ENCODE results near the gene IGFBP3.

The IGFBP3 gene

DNA sequence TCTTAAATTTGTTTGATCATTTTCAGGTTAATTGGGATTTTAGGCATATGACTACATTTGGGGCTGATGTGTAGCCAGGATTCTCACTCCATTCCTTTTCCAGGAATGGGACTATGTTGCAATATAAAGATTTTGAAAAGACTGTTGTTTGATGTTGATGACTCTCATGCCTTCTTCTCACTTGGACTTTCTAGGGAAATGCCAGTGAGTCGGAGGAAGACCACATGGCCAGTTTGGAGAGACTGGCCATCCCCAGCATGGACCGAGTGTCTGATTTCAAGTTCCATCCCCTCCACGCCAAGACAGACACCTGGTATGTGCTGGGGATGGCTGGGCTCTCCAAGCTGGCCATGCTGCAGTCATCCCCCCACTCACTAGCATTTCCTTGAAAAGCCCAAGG is 5.5 kb downstream of the IGFBP3 start:
- no peaks in the 10 kb centered on the region for H3K9me3 ChIP-seq (ENCODE audit: control insufficient read depth, low read length)
- no peaks in the 10 kb centered on the region for H3K4me1 ChIP-seq (ENCODE audit: control insufficient read depth, insufficient read depth, low read length, poor library complexity, severe bottlenecking)
- no peak for DNase-seq
- H3K27me3 ChIP-seq (replicated peaks; ENCODE audit: control insufficient read depth, insufficient read depth, low read length, poor library complexity, severe bottlenecking): peaks cover 13% of the 10 kb centered on the region
- no peak overlapping the region for H3K27ac ChIP-seq (ENCODE audit: insufficient read depth, low read length, poor library complexity, severe bottlenecking)
- H3K4me3 ChIP-seq (ENCODE audit: insufficient read depth, low read depth, low read length, poor library complexity, severe bottlenecking): no peak overlapping the region
- no peaks in the 10 kb centered on the region for H3K36me3 ChIP-seq (ENCODE audit: control insufficient read depth, insufficient read depth, low read length)

- H3K27me3 ChIP-seq (replicated peaks; ENCODE audit: control insufficient read depth, insufficient read depth, low read length, poor library complexity, severe bottlenecking): peaks cover 8% of the 10 kb centered on the region
- H3K27ac ChIP-seq (ENCODE audit: insufficient read depth, low read length, poor library complexity, severe bottlenecking): no peak overlapping the region
- H3K4me1 ChIP-seq (ENCODE audit: control insufficient read depth, insufficient read depth, low read length, poor library complexity, severe bottlenecking): no peaks in the 10 kb centered on the region
- no peak overlapping the region for H3K4me3 ChIP-seq (ENCODE audit: insufficient read depth, low read depth, low read length, poor library complexity, severe bottlenecking)
- DNase-seq: no peak
- no peaks in the 10 kb centered on the region for H3K9me3 ChIP-seq (ENCODE audit: control insufficient read depth, low read length)
- no peaks in the 10 kb centered on the region for H3K36me3 ChIP-seq (ENCODE audit: control insufficient read depth, insufficient read depth, low read length)
These were observed 6.2 kb downstream of the IGFBP3 start for GRCh38 chr7:45914911-45915310.

GRCh38 chr7:45912972-45913371 is 8.1 kb downstream of the IGFBP3 start:
- no peaks in the 10 kb centered on the region for H3K4me1 ChIP-seq (ENCODE audit: control insufficient read depth, insufficient read depth, low read length, poor library complexity, severe bottlenecking)
- no peaks in the 10 kb centered on the region for H3K27me3 ChIP-seq (replicated peaks; ENCODE audit: control insufficient read depth, insufficient read depth, low read length, poor library complexity, severe bottlenecking)
- H3K27ac ChIP-seq (ENCODE audit: insufficient read depth, low read length, poor library complexity, severe bottlenecking): no peak overlapping the region
- no peak for DNase-seq
- no peaks in the 10 kb centered on the region for H3K36me3 ChIP-seq (ENCODE audit: control insufficient read depth, insufficient read depth, low read length)
- no peak overlapping the region for H3K4me3 ChIP-seq (ENCODE audit: insufficient read depth, low read depth, low read length, poor library complexity, severe bottlenecking)
- no peaks in the 10 kb centered on the region for H3K9me3 ChIP-seq (ENCODE audit: control insufficient read depth, low read length)

GRCh38 chr7:45911311-45911710 is 9.8 kb downstream of the IGFBP3 start:
- no peak for DNase-seq
- Histone ChIP-seq H3K9me3 (ENCODE audit: control insufficient read depth, low read length) (no peaks in the 10 kb centered on the region), H3K27ac (ENCODE audit: insufficient read depth, low read length, poor library complexity, severe bottlenecking) (no peak overlapping the region), H3K27me3 (replicated peaks; ENCODE audit: control insufficient read depth, insufficient read depth, low read length, poor library complexity, severe bottlenecking) (no peaks in the 10 kb centered on the region), H3K4me3 (ENCODE audit: insufficient read depth, low read depth, low read length, poor library complexity, severe bottlenecking) (no peak overlapping the region), H3K4me1 (ENCODE audit: control insufficient read depth, insufficient read depth, low read length, poor library complexity, severe bottlenecking) (no peaks in the 10 kb centered on the region), H3K36me3 (ENCODE audit: control insufficient read depth, insufficient read depth, low read length) (no peaks in the 10 kb centered on the region)

DNA sequence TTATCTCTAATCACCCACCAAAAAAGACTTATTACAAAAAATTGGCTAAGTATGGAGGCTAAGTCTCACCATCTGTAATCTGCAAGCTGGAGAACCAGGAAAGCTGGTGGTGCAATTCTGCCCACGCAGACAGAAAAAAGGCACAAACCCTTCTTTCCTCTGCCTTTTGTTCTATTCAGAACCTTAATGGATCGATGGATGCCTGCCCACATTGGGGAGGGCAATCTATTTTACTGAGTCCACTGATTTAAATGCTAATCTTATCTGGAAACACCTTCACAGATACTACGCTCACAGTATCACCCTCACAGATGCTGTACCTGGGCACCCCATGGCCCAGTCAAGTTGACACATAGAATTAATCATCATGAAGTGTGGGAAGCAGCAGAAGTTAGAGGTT is 10.2 kb downstream of the IGFBP3 start:
- Histone ChIP-seq H3K27ac (ENCODE audit: insufficient read depth, low read length, poor library complexity, severe bottlenecking) (no peak overlapping the region), H3K36me3 (ENCODE audit: control insufficient read depth, insufficient read depth, low read length) (no peaks in the 10 kb centered on the region), H3K27me3 (replicated peaks; ENCODE audit: control insufficient read depth, insufficient read depth, low read length, poor library complexity, severe bottlenecking) (no peaks in the 10 kb centered on the region), H3K9me3 (ENCODE audit: control insufficient read depth, low read length) (no peaks in the 10 kb centered on the region), H3K4me3 (ENCODE audit: insufficient read depth, low read depth, low read length, poor library complexity, severe bottlenecking) (no peak overlapping the region), H3K4me1 (ENCODE audit: control insufficient read depth, insufficient read depth, low read length, poor library complexity, severe bottlenecking) (no peaks in the 10 kb centered on the region)
- DNase-seq: no peak

GRCh38 chr7:45909561-45909960 is 11.5 kb downstream of the IGFBP3 start:
- Histone ChIP-seq H3K27ac (ENCODE audit: insufficient read depth, low read length, poor library complexity, severe bottlenecking) (no peak overlapping the region), H3K27me3 (replicated peaks; ENCODE audit: control insufficient read depth, insufficient read depth, low read length, poor library complexity, severe bottlenecking) (no peaks in the 10 kb centered on the region), H3K4me3 (ENCODE audit: insufficient read depth, low read depth, low read length, poor library complexity, severe bottlenecking) (no peak overlapping the region), H3K4me1 (ENCODE audit: control insufficient read depth, insufficient read depth, low read length, poor library complexity, severe bottlenecking) (no peaks in the 10 kb centered on the region), H3K9me3 (ENCODE audit: control insufficient read depth, low read length) (no peaks in the 10 kb centered on the region), H3K36me3 (ENCODE audit: control insufficient read depth, insufficient read depth, low read length) (no peaks in the 10 kb centered on the region)
- no peak for DNase-seq

- Histone ChIP-seq H3K36me3 (ENCODE audit: control insufficient read depth, insufficient read depth, low read length) (no peaks in the 10 kb centered on the region), H3K4me1 (ENCODE audit: control insufficient read depth, insufficient read depth, low read length, poor library complexity, severe bottlenecking) (no peaks in the 10 kb centered on the region), H3K4me3 (ENCODE audit: insufficient read depth, low read depth, low read length, poor library complexity, severe bottlenecking) (no peak overlapping the region), H3K27me3 (replicated peaks; ENCODE audit: control insufficient read depth, insufficient read depth, low read length, poor library complexity, severe bottlenecking) (no peaks in the 10 kb centered on the region), H3K27ac (ENCODE audit: insufficient read depth, low read length, poor library complexity, severe bottlenecking) (no peak overlapping the region), H3K9me3 (ENCODE audit: control insufficient read depth, low read length) (no peaks in the 10 kb centered on the region)
- DNase-seq: no peak
These were observed 18.3 kb downstream of the IGFBP3 start for GRCh38 chr7:45902820-45903219.

DNA sequence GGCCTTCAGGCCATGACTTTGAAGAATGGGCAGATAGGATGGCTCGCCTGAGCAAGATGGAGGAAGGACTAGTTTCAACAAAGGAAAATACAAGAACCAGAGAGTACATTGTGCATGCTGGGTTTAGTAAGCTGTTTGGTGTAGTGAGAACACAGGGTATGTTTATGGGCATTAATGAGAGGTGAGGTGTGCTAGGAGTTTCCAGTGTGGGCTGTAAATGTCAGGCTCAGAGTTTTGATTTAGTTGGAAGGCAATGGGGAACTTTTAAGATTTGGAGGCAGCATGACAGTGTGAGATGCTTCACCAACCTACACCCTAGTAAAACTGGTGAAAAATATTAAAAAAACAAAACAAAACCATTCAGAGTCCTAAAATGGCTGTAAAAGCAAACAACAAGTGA is 19.5 kb downstream of the IGFBP3 start:
- no peaks in the 10 kb centered on the region for H3K9me3 ChIP-seq (ENCODE audit: control insufficient read depth, low read length)
- no peaks in the 10 kb centered on the region for H3K36me3 ChIP-seq (ENCODE audit: control insufficient read depth, insufficient read depth, low read length)
- no peak for DNase-seq

GRCh38 chr7:45898222-45898621 is 22.9 kb downstream of the IGFBP3 start:
- DNase-seq: no peak
- Histone ChIP-seq H3K4me3 (ENCODE audit: insufficient read depth, low read depth, low read length, poor library complexity, severe bottlenecking) (no peak overlapping the region), H3K27me3 (replicated peaks; ENCODE audit: control insufficient read depth, insufficient read depth, low read length, poor library complexity, severe bottlenecking) (no peaks in the 10 kb centered on the region), H3K9me3 (ENCODE audit: control insufficient read depth, low read length) (no peaks in the 10 kb centered on the region), H3K36me3 (ENCODE audit: control insufficient read depth, insufficient read depth, low read length) (no peaks in the 10 kb centered on the region), H3K27ac (ENCODE audit: insufficient read depth, low read length, poor library complexity, severe bottlenecking) (no peak overlapping the region), H3K4me1 (ENCODE audit: control insufficient read depth, insufficient read depth, low read length, poor library complexity, severe bottlenecking) (no peaks in the 10 kb centered on the region)

More for the DNA sequence above, 19.5 kb downstream of the IGFBP3 start:
- Histone ChIP-seq H3K27me3 (replicated peaks; ENCODE audit: control insufficient read depth, insufficient read depth, low read length, poor library complexity, severe bottlenecking) (no peaks in the 10 kb centered on the region), H3K4me1 (ENCODE audit: control insufficient read depth, insufficient read depth, low read length, poor library complexity, severe bottlenecking) (no peaks in the 10 kb centered on the region), H3K4me3 (ENCODE audit: insufficient read depth, low read depth, low read length, poor library complexity, severe bottlenecking) (no peak overlapping the region), H3K27ac (ENCODE audit: insufficient read depth, low read length, poor library complexity, severe bottlenecking) (no peak overlapping the region)

GRCh38 chr7:45897042-45897690 is 23.9 kb downstream of the IGFBP3 start:
- Histone ChIP-seq H3K9me3 (ENCODE audit: control insufficient read depth, low read length) (no peaks in the 10 kb centered on the region), H3K4me1 (ENCODE audit: control insufficient read depth, insufficient read depth, low read length, poor library complexity, severe bottlenecking) (no peaks in the 10 kb centered on the region), H3K36me3 (ENCODE audit: control insufficient read depth, insufficient read depth, low read length) (no peaks in the 10 kb centered on the region), H3K27me3 (replicated peaks; ENCODE audit: control insufficient read depth, insufficient read depth, low read length, poor library complexity, severe bottlenecking) (no peaks in the 10 kb centered on the region), H3K27ac (ENCODE audit: insufficient read depth, low read length, poor library complexity, severe bottlenecking) (no peak overlapping the region), H3K4me3 (ENCODE audit: insufficient read depth, low read depth, low read length, poor library complexity, severe bottlenecking) (no peak overlapping the region)
- DNase-seq: no peak
